K562 (cell line): Measurements from ENCODE around the gene MAP4K4. TPM values are rescaled to one million over a fixed set of nuclear protein-coding genes. Genes with fewer than 3 reads are reported as not detected.

Experiments used
- ATAC-seq: fragments of 200-7000 bp; cut with Tn5 transposase; 3 replicates; pipeline ENCODE4 v1.9.1; 2020; ENCODE audit warnings: moderate library complexity
- BruUV-seq: library from RNA; stranded (reverse); fragments of 400-500 nt; replicated peaks from 2 replicates; lab custom pipeline; 2021; lab: Mats Ljungman, UMichigan
- CTCF ChIA-PET: fragments of 300-600 bp; formaldehyde crosslinking; extraction: SDS; loops from one replicate; lab custom pipeline; 2021; ENCODE audit warnings: low intra/inter-chr PET ratio; lab: Yijun Ruan, JAX
- POLR2A ChIA-PET: fragments of 300-600, 350-650 bp; sonication (Branson Sonifier 250); formaldehyde crosslinking; extraction: SDS; loops from one replicate; lab custom pipeline; 2021; ENCODE audit warnings: antibody characterized with exemption, inconsistent platforms; lab: Yijun Ruan, JAX
- DNase-seq, 4 experiments: peaks; one replicate each; pipeline versions ENCODE4 v3.0.0 to v3.0.0-alpha.2; 2011 to 2018; ENCODE audit warnings: low spot score in 3 of 4, mixed read lengths in 3 of 4; ENCODE audit errors: extremely low read depth in 1 of 4
- FAIRE-seq: peaks from 2 replicates; lab custom pipeline; 2011; peaks lifted over from hg19 to GRCh38; lab: Jason Lieb, UNC
- H2AFZ ChIP-seq: 2 replicates; pipeline ENCODE4 v1.6.0; 2011; ENCODE audit warnings: low read depth, low read length, control low read depth, inconsistent platforms
- H3K27ac ChIP-seq: fragments of 200-600 bp; 3 replicates; pipeline ENCODE4 v1.8.0; 2011; ENCODE audit warnings: low read depth, mild to moderate bottlenecking, control low read depth, inconsistent platforms, low read length, moderate library complexity, mixed read lengths; ENCODE audit errors: extremely low read depth
- H3K27me3 ChIP-seq, 2 experiments: fragments of 300-600 bp in 1 of 2; 2 replicates in 1 of 2; 3 replicates in 1 of 2; pipeline versions ENCODE4 v1.6.0 to v1.8.0; 2011; ENCODE audit warnings: inconsistent platforms in 2 of 2, low read length in 2 of 2, mild to moderate bottlenecking in 1 of 2, mixed read lengths in 1 of 2, moderate library complexity in 1 of 2; ENCODE audit not compliant: control insufficient read depth in 2 of 2, insufficient read depth in 2 of 2
- H3K36me3 ChIP-seq: fragments of 300-600 bp; 3 replicates; pipeline ENCODE4 v1.8.0; 2011; ENCODE audit warnings: mild to moderate bottlenecking, low read length, inconsistent platforms; ENCODE audit not compliant: control insufficient read depth, insufficient read depth
- H3K4me1 ChIP-seq, 2 experiments: fragments of 200-600 bp in 1 of 2; replicated peaks in 1 of 2; 2 replicates in 1 of 2; 3 replicates in 1 of 2; pipeline versions ENCODE4 v1.5.1 to v1.8.0; 2011; ENCODE audit warnings: inconsistent platforms in 2 of 2, low read length in 2 of 2, mild to moderate bottlenecking in 1 of 2, mixed read lengths in 1 of 2, moderate library complexity in 1 of 2; ENCODE audit not compliant: control insufficient read depth in 2 of 2, insufficient read depth in 2 of 2
- H3K4me2 ChIP-seq: 2 replicates; pipeline ENCODE4 v1.6.1; 2011; ENCODE audit warnings: low read length, control low read depth, inconsistent platforms, mixed read lengths; ENCODE audit not compliant: insufficient read depth
- H3K4me3 ChIP-seq: fragments of 200-600 bp; sonication (generic), shearing (Covaris generic); 2 replicates; pipeline ENCODE4 v1.5.1; 2016; ENCODE audit warnings: control low read depth, inconsistent platforms
- H3K79me2 ChIP-seq: fragments of 200-600 bp; 3 replicates; pipeline ENCODE4 v1.8.0; 2011; ENCODE audit warnings: low read length, inconsistent platforms; ENCODE audit not compliant: control insufficient read depth, insufficient read depth
- H3K9ac ChIP-seq, 2 experiments: 2 replicates each; pipeline versions ENCODE4 v1.6.0 to v1.6.1; 2011; ENCODE audit warnings: low read depth in 2 of 2, low read length in 2 of 2, control low read depth in 1 of 2, inconsistent platforms in 1 of 2, mild to moderate bottlenecking in 1 of 2, mixed read lengths in 1 of 2; ENCODE audit not compliant: insufficient read depth in 1 of 2
- H3K9me1 ChIP-seq: one replicate; pipeline ENCODE4 v1.6.0; 2011; ENCODE audit warnings: inconsistent platforms, mild to moderate bottlenecking, low read length, moderate library complexity; ENCODE audit not compliant: control insufficient read depth, insufficient read depth
- H3K9me3 ChIP-seq: replicated peaks from 2 replicates; pipeline ENCODE4 v1.5.1; 2011; ENCODE audit warnings: low read depth, low read length, inconsistent platforms; ENCODE audit not compliant: control insufficient read depth, insufficient read depth
- H4K20me1 ChIP-seq: replicated peaks from 2 replicates; pipeline ENCODE4 v1.6.1; 2011; ENCODE audit warnings: low read length, inconsistent platforms, mixed read lengths; ENCODE audit not compliant: control insufficient read depth, insufficient read depth
- CBFA2T2 ChIP-seq: fragments of 450-650 bp; conservative IDR thresholded peaks from 2 replicates; pipeline ENCODE4 v1.6.1; 2017; ENCODE audit warnings: mild to moderate bottlenecking
- CBX1 ChIP-seq: sonication (generic); IDR thresholded peaks from 2 replicates; pipeline ENCODE4 v1.6.1; 2016; ENCODE audit warnings: antibody characterized with exemption, low read depth, mild to moderate bottlenecking
- CREM ChIP-seq: IDR thresholded peaks from 2 replicates; pipeline ENCODE4 v1.6.1; 2014; ENCODE audit warnings: antibody characterized with exemption, low read depth
- DIDO1 ChIP-seq: fragments of 450-650 bp; IDR thresholded peaks from 2 replicates; pipeline ENCODE4 v1.6.1; 2016; ENCODE audit warnings: low read depth, missing biosample characterization, missing genetic modification characterization
- PHTF2 ChIP-seq: fragments of 250-450 bp; sonication (Bioruptor Pico); IDR thresholded peaks from 2 replicates; pipeline ENCODE4 v1.5.0; 2021; ENCODE audit warnings: mild to moderate bottlenecking
- PRMT5 ChIP-seq: sonication (generic); formaldehyde crosslinking; IDR thresholded peaks from 2 replicates; pipeline ENCODE4 v1.5.0; 2020; ENCODE audit warnings: missing genetic modification reagents
- SIN3B ChIP-seq: fragments of 450-650 bp; IDR thresholded peaks from 2 replicates; pipeline ENCODE4 v1.6.1; 2017; ENCODE audit warnings: low read depth, mild to moderate bottlenecking, moderate library complexity
- SNRNP70 ChIP-seq: fragments of 200-400 bp; formaldehyde crosslinking; optimal IDR thresholded peaks from 2 replicates; pipeline ENCODE3; 2017; ENCODE audit warnings: low read depth, low read length
- STAG1 ChIP-seq: sonication (generic); formaldehyde crosslinking; IDR thresholded peaks from 2 replicates; pipeline ENCODE4 v1.5.0; 2020; ENCODE audit warnings: missing genetic modification reagents, borderline replicate concordance
- UBTF ChIP-seq, 2 experiments: IDR thresholded peaks; 2 replicates each; pipeline ENCODE4 v1.6.1; 2012; ENCODE audit warnings: improper control_type of control experiment in 2 of 2, low read depth in 2 of 2, low read length in 2 of 2, borderline replicate concordance in 1 of 2
- ZNF184 ChIP-seq: sonication (generic); formaldehyde crosslinking; IDR thresholded peaks from 2 replicates; pipeline ENCODE4 v1.5.0; 2020; ENCODE audit warnings: missing genetic modification reagents
- ZNF347 ChIP-seq: fragments of 450-650 bp; formaldehyde crosslinking; IDR thresholded peaks from 2 replicates; pipeline ENCODE4 v1.4.0; 2020; ENCODE audit warnings: low read depth, mild to moderate bottlenecking, moderate library complexity
- WGBS: fragments of 100-300 bp; shearing (Covaris generic); methylation state at CpG from one replicate; pipeline ENCODE4 v1.1.6; 2016; ENCODE audit warnings: low coverage, mixed read lengths; ENCODE audit not compliant: insufficient coverage; ENCODE audit errors: missing lambda C conversion rate; 5-methylcytosine and 5-hydroxymethylcytosine counted together
- in situ Hi-C: fragments of 300-500 bp; cut with MboI; formaldehyde crosslinking; loops from 4 replicates; pipeline ENCODE4 v1.15.0; 2018; ENCODE audit warnings: inconsistent platforms, mixed read lengths
- intact Hi-C: fragments of 100-400 bp; cut with micrococcal nuclease; formaldehyde crosslinking; loops from 2 replicates; pipeline ENCODE4 v1.14.2; 2022
- polyA plus RNA-seq, 8 experiments: library from polyadenylated mRNA; depleted of rRNA in 4 of 8; stranded (reverse) in 5 of 8; unstranded in 3 of 8; fragments of >200 nt; fragmentation: Nextera tagmentation in 2 of 8; fragmentation: Illumina TruSeq in 1 of 8; extraction: Ambion mirVana in 2 of 8; extraction: Trizol in 1 of 8; gene quantifications; 2 replicates each; pipeline versions ENCODE4 v1.2.1 to v1.2.3, GENCODE V29; 2011 to 2014; ENCODE audit warnings: inconsistent platforms in 1 of 8, missing spikeins in 1 of 8
- total RNA-seq, 7 experiments: library from RNA; depleted of rRNA in 6 of 7; stranded (reverse); fragments of >200 nt in 6 of 7; fragmentation: Illumina TruSeq in 2 of 7; extraction: Trizol in 2 of 7; gene quantifications; 2 replicates each; pipeline versions ENCODE4 v1.2.1 to v1.2.3, GENCODE V29; 2011 to 2021; ENCODE audit warnings: low replicate concordance in 1 of 7
- TF ChIP-seq, protein P1 (sequence below): sonication (generic); formaldehyde crosslinking; IDR thresholded peaks from 2 replicates; pipeline ENCODE4 v1.8.0; 2022; ENCODE audit warnings: missing genetic modification reagents, mild to moderate bottlenecking, borderline replicate concordance
- TF ChIP-seq, protein P2 (sequence below): fragments of 450-650 bp; formaldehyde crosslinking; IDR thresholded peaks from 2 replicates; pipeline ENCODE4 v1.4.0; 2022; ENCODE audit warnings: missing genetic modification characterization
- TF ChIP-seq, protein P3 (sequence below): sonication (generic); formaldehyde crosslinking; IDR thresholded peaks from 2 replicates; pipeline ENCODE4 v1.5.0; 2020; ENCODE audit warnings: missing genetic modification reagents
- TF ChIP-seq, protein P4 (sequence below): sonication (generic); formaldehyde crosslinking; IDR thresholded peaks from 2 replicates; pipeline ENCODE4 v1.9.0; 2022; ENCODE audit warnings: mild to moderate bottlenecking, missing genetic modification reagents
- TF ChIP-seq, protein P5 (sequence below): fragments of 450-650 bp; IDR thresholded peaks from 2 replicates; pipeline ENCODE4 v1.6.1; 2016; ENCODE audit warnings: low read depth, mild to moderate bottlenecking, moderate library complexity

MAP4K4 gene
- total and polyA plus RNA-seq, 9 of the 15 experiments (the other 6 are each of a cell fraction or from before 2014, with no cell fraction given): 7.6 to 76.4 (median 50.6) TPM

GRCh38 chr2:101782427-101782792, 84.9 kb downstream of the MAP4K4 start:
- peak overlapping the region; percentile 53 for H3K4me2 ChIP-seq
- peak; percentile 48 for ATAC-seq
- in situ Hi-C loops: no loop called here
- no peaks in the 10 kb centered on the region for H3K9me3 ChIP-seq
- 5% methylated on average over 4 of the region's 5 CpGs for WGBS
- H3K4me3 ChIP-seq: no peak overlapping the region
- CTCF ChIA-PET: no interaction called here
- FAIRE-seq: peak; percentile 23
- no peaks in the 10 kb centered on the region for H3K27me3 ChIP-seq
- POLR2A ChIA-PET: interaction anchor here (0.9 to 1.0 kb wide), 2 partner anchors 34 to 51 kb away, joined by 3 read pairs; no protein-coding TSS in a partner anchor
- H3K27ac ChIP-seq: peak overlapping the region; percentile 6; the same call in 1 of the 3 replicates
- intact Hi-C loops: no loop called here
- H4K20me1 ChIP-seq: peaks cover 36% of the 10 kb centered on the region
- H3K4me1 ChIP-seq: peaks cover 3 to 29% of the 10 kb centered on the region in 2 experiments
- peak in 2 of 4 experiments; percentile 17 to 23 for DNase-seq
- no peak overlapping the region for H3K9ac ChIP-seq
- H3K9me1 ChIP-seq: no peaks in the 10 kb centered on the region
- H3K79me2 ChIP-seq: peaks cover 95% of the 10 kb centered on the region
- no peak overlapping the region for H2AFZ ChIP-seq
- no TSS peak for BruUV-seq
- no peaks in the 10 kb centered on the region for H3K36me3 ChIP-seq
- no peak for TF ChIP-seq UBTF (IDR thresholded peaks at IDR 0.05; ENCODE audit: borderline replicate concordance in 1 of 2, low read depth in 2 of 2, low read length in 2 of 2)
- no peak for TF ChIP-seq PHTF2 (CRISPR knock-in tag)
- peak; percentile 56; the same call in 1 of the 2 replicates for TF ChIP-seq CREM
- no peak for TF ChIP-seq ZNF347 (CRISPR knock-in tag)
- TF ChIP-seq STAG1: no peak
- TF ChIP-seq, protein P1, sequence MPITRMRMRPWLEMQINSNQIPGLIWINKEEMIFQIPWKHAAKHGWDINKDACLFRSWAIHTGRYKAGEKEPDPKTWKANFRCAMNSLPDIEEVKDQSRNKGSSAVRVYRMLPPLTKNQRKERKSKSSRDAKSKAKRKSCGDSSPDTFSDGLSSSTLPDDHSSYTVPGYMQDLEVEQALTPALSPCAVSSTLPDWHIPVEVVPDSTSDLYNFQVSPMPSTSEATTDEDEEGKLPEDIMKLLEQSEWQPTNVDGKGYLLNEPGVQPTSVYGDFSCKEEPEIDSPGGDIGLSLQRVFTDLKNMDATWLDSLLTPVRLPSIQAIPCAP (CRISPR knock-in tag): no peak
- TF ChIP-seq, protein P2, sequence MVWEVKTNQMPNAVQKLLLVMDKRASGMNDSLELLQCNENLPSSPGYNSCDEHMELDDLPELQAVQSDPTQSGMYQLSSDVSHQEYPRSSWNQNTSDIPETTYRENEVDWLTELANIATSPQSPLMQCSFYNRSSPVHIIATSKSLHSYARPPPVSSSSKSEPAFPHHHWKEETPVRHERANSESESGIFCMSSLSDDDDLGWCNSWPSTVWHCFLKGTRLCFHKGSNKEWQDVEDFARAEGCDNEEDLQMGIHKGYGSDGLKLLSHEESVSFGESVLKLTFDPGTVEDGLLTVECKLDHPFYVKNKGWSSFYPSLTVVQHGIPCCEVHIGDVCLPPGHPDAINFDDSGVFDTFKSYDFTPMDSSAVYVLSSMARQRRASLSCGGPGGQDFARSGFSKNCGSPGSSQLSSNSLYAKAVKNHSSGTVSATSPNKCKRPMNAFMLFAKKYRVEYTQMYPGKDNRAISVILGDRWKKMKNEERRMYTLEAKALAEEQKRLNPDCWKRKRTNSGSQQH (CRISPR knock-in tag): no peak
- TF ChIP-seq SIN3B: no peak
- no peak for TF ChIP-seq SNRNP70
- TF ChIP-seq, protein P3, sequence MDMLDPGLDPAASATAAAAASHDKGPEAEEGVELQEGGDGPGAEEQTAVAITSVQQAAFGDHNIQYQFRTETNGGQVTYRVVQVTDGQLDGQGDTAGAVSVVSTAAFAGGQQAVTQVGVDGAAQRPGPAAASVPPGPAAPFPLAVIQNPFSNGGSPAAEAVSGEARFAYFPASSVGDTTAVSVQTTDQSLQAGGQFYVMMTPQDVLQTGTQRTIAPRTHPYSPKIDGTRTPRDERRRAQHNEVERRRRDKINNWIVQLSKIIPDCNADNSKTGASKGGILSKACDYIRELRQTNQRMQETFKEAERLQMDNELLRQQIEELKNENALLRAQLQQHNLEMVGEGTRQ: peak; percentile 49
- TF ChIP-seq, protein P4, sequence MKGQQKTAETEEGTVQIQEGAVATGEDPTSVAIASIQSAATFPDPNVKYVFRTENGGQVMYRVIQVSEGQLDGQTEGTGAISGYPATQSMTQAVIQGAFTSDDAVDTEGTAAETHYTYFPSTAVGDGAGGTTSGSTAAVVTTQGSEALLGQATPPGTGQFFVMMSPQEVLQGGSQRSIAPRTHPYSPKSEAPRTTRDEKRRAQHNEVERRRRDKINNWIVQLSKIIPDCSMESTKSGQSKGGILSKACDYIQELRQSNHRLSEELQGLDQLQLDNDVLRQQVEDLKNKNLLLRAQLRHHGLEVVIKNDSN (CRISPR knock-in tag): peak; percentile 51
- TF ChIP-seq, protein P5, sequence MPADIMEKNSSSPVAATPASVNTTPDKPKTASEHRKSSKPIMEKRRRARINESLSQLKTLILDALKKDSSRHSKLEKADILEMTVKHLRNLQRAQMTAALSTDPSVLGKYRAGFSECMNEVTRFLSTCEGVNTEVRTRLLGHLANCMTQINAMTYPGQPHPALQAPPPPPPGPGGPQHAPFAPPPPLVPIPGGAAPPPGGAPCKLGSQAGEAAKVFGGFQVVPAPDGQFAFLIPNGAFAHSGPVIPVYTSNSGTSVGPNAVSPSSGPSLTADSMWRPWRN: no peak
- no peak for TF ChIP-seq DIDO1
- 0 out of 2 replicates have a peak, but pooled peaks have one; percentile 8 for TF ChIP-seq CBFA2T2
- TF ChIP-seq PRMT5 (CRISPR knock-in tag): no peak
- TF ChIP-seq CBX1: no peak
- TF ChIP-seq ZNF184: no peak
